Activated CD4-positive, alpha-beta T cell treated with anti-CD3 and anti-CD28 coated beads, Interleukin-2, amount 50 U/mL, for 16 hours (primary cell): Measurements from ENCODE around the gene CD24.
"Not testable (repeated sequence)": the region's sequence is repeated elsewhere in the genome, so short reads cannot be mapped to it uniquely, and the experiment has no call there.

Experiments
- DNase-seq: peaks from one replicate; pipeline ENCODE4 v3.0.0-alpha.2; 2020

The CD24 gene

GRCh38 chr6:106974336-106974998 lies at the start of gene CD24:
CD24 (minus strand) TSS chr6:106974729; CDS start chr6:106974646, 83 bp downstream.
- no peak for DNase-seq

GRCh38 chr6:107021446-107022185 lies 47.1 kb upstream of the CD24 start:
- no peak for DNase-seq

GRCh38 chr6:107020239-107020638 lies 45.7 kb upstream of the CD24 start:
- DNase-seq = no peak

GRCh38 chr6:107019628-107020027 lies 45.1 kb upstream of the CD24 start:
- DNase-seq = not testable (repeated sequence)

- DNase-seq = no peak
Measured at GRCh38 chr6:107019047-107019446, 44.5 kb upstream of the CD24 start.

- no peak for DNase-seq
Measured at GRCh38 chr6:107009499-107009898, 35.0 kb upstream of the CD24 start.

GRCh38 chr6:106997392-106998158 lies 23.0 kb upstream of the CD24 start:
- DNase-seq = peak; percentile 67

GRCh38 chr6:106995640-106996039 lies 21.1 kb upstream of the CD24 start:
- no peak for DNase-seq

GRCh38 chr6:106989737-106990136 lies 15.2 kb upstream of the CD24 start:
- DNase-seq = not testable (repeated sequence)

- no peak for DNase-seq
Measured at GRCh38 chr6:106988664-106989063, 14.1 kb upstream of the CD24 start.

GRCh38 chr6:106981926-106982325 lies 7.4 kb upstream of the CD24 start:
- no peak for DNase-seq

- DNase-seq = no peak
Measured at GRCh38 chr6:106980926-106981325, 6.4 kb upstream of the CD24 start.

- DNase-seq = peak; percentile 80
Measured at GRCh38 chr6:106979435-106979884, 4.9 kb upstream of the CD24 start.

GRCh38 chr6:106977246-106977645 lies 2.7 kb upstream of the CD24 start:
- no peak for DNase-seq

- DNase-seq = no peak
Measured at GRCh38 chr6:106976270-106976669, 1.7 kb upstream of the CD24 start.

GRCh38 chr6:106975738-106976064 lies 1.2 kb upstream of the CD24 start:
- no peak for DNase-seq

- DNase-seq = peak; percentile 11
Measured at GRCh38 chr6:106974999-106975737, 639 bp upstream of the CD24 start.

- DNase-seq = no peak
Measured at GRCh38 chr6:106973836-106974335, 643 bp downstream of the CD24 start.

GRCh38 chr6:106973018-106973835 lies 1.3 kb downstream of the CD24 start:
- DNase-seq = no peak

GRCh38 chr6:106972500-106972899 lies 2.0 kb downstream of the CD24 start:
- no peak for DNase-seq

GRCh38 chr6:106970769-106971168 lies 3.8 kb downstream of the CD24 start:
- not testable (repeated sequence) for DNase-seq
